ENCODE measurements around the gene WASF3.
"Not testable (repeated sequence)": the region's sequence is repeated elsewhere in the genome, so short reads cannot be mapped to it uniquely, and the experiment has no call there.

WASF3 gene

GRCh38 chr13:26636073-26636472, 78.6 kb downstream of the WASF3 start:
- not testable (repeated sequence) for DNase-seq

- DNase-seq = no peak
Observed at GRCh38 chr13:26646603-26647002, 89.1 kb downstream of the WASF3 start.

GRCh38 chr13:26651234-26651633, 93.8 kb downstream of the WASF3 start:
- no peak for DNase-seq

- DNase-seq = no peak
Observed at GRCh38 chr13:26653310-26653709, 95.8 kb downstream of the WASF3 start.

- no peak for DNase-seq
Observed at GRCh38 chr13:26653842-26654241, 96.4 kb downstream of the WASF3 start.

GRCh38 chr13:26656919-26657318, 99.4 kb downstream of the WASF3 start:
- no peak for DNase-seq

GRCh38 chr13:26658448-26659385, 101.2 kb downstream of the WASF3 start:
- DNase-seq = no peak

- no peak for DNase-seq
Observed at GRCh38 chr13:26660185-26660584, 102.7 kb downstream of the WASF3 start.

- DNase-seq = no peak
Observed at GRCh38 chr13:26660766-26661165, 103.3 kb downstream of the WASF3 start.

- DNase-seq = no peak
Observed at GRCh38 chr13:26663791-26664190, 106.3 kb downstream of the WASF3 start.

GRCh38 chr13:26664286-26664685, 106.8 kb downstream of the WASF3 start:
- DNase-seq = no peak

GRCh38 chr13:26664876-26665275, 107.4 kb downstream of the WASF3 start:
- no peak for DNase-seq

- no peak for DNase-seq
Observed at GRCh38 chr13:26668357-26669146, 111.1 kb downstream of the WASF3 start.

- no peak for DNase-seq
Observed at GRCh38 chr13:26673890-26674289, 116.4 kb downstream of the WASF3 start.

GRCh38 chr13:26677156-26677555, 119.7 kb downstream of the WASF3 start:
- DNase-seq = no peak

GRCh38 chr13:26678330-26678729, 120.8 kb downstream of the WASF3 start:
- DNase-seq = no peak

- DNase-seq = no peak
Observed at GRCh38 chr13:26678796-26679195, 121.3 kb downstream of the WASF3 start.

GRCh38 chr13:26679411-26680122, 122.1 kb downstream of the WASF3 start:
- no peak for DNase-seq

GRCh38 chr13:26680123-26680450, 122.6 kb downstream of the WASF3 start:
- DNase-seq = no peak

- no peak for DNase-seq
Observed at GRCh38 chr13:26680572-26680971, 123.1 kb downstream of the WASF3 start.

GRCh38 chr13:26681036-26681435, 123.6 kb downstream of the WASF3 start:
- no peak for DNase-seq

GRCh38 chr13:26682606-26683005, 125.1 kb downstream of the WASF3 start:
- DNase-seq = no peak

- no peak for DNase-seq
Observed at GRCh38 chr13:26685606-26686005, 128.1 kb downstream of the WASF3 start.
